CD4-positive, alpha-beta memory T cell (primary cell): Measurements from ENCODE around the gene CCL13. TPM values are rescaled to one million over a fixed set of nuclear protein-coding genes. Genes with fewer than 3 reads are reported as not detected.

Experiments
- CTCF ChIA-PET: fragments of 350-600 bp; sonication (Branson Sonifier 250); formaldehyde crosslinking; loops from one replicate; lab custom pipeline; 2021; ENCODE audit warnings: inconsistent platforms; ENCODE audit not compliant: partially characterized antibody; lab: Charles Lee
- POLR2A ChIA-PET: fragments of 350-600 bp; sonication (Branson Sonifier 250); formaldehyde crosslinking; loops from one replicate; lab custom pipeline; 2021; ENCODE audit not compliant: partially characterized antibody; lab: Charles Lee
- DNase-seq, 5 donors: peaks; one replicate each; pipeline versions ENCODE4 v3.0.0 to v3.0.0-alpha.2; 2020 to 2022; ENCODE audit warnings: mixed read lengths in 1 of 5
- H3K27ac ChIP-seq: one replicate; pipeline ENCODE4 v1.7.0; 2013; ENCODE audit warnings: low read depth, low read length
- H3K27me3 ChIP-seq: 2 replicates; pipeline ENCODE4 v1.7.0; 2013; ENCODE audit warnings: mild to moderate bottlenecking, low read length, moderate library complexity; ENCODE audit not compliant: insufficient read depth
- H3K36me3 ChIP-seq: 2 replicates; pipeline ENCODE4 v1.7.0; 2013; ENCODE audit warnings: mild to moderate bottlenecking, low read length, moderate library complexity; ENCODE audit not compliant: insufficient read depth
- H3K4me1 ChIP-seq: 2 replicates; pipeline ENCODE4 v1.7.0; 2013; ENCODE audit warnings: mild to moderate bottlenecking, low read length, moderate library complexity; ENCODE audit not compliant: insufficient read depth
- H3K4me3 ChIP-seq, 2 donors: one replicate each; pipeline ENCODE4 v1.7.0; 2013; ENCODE audit warnings: low read length in 2 of 2, mild to moderate bottlenecking in 1 of 2
- H3K9me3 ChIP-seq, 2 donors: one replicate each; pipeline ENCODE4 v1.7.0; 2013; ENCODE audit warnings: low read length in 2 of 2, control low read depth in 1 of 2; ENCODE audit not compliant: control insufficient read depth in 1 of 2
- H3K27ac Mint-ChIP-seq, 7 donors: one replicate each; pipeline ENCODE4 v1.8.0; 2020 to 2021; ENCODE audit warnings: mixed read lengths in 7 of 7, mild to moderate bottlenecking in 6 of 7, inconsistent platforms in 3 of 7, moderate library complexity in 3 of 7
- H3K27me3 Mint-ChIP-seq, 2 donors: one replicate each; pipeline ENCODE4 v1.8.0; 2020 to 2021; ENCODE audit warnings: mixed read lengths in 2 of 2
- H3K36me3 Mint-ChIP-seq, 2 donors: one replicate each; pipeline ENCODE4 v1.8.0; 2020 to 2021; ENCODE audit warnings: mixed read lengths in 2 of 2, inconsistent platforms in 1 of 2, mild to moderate bottlenecking in 1 of 2
- H3K4me1 Mint-ChIP-seq, 4 donors: one replicate each; pipeline ENCODE4 v1.8.0; 2020 to 2021; ENCODE audit warnings: mixed read lengths in 4 of 4, mild to moderate bottlenecking in 1 of 4
- H3K4me3 Mint-ChIP-seq, 8 donors: one replicate each; pipeline ENCODE4 v1.8.0; 2020 to 2021; ENCODE audit warnings: mixed read lengths in 8 of 8, mild to moderate bottlenecking in 7 of 8, moderate library complexity in 6 of 8, inconsistent platforms in 3 of 8
- H3K9me3 Mint-ChIP-seq, 8 donors: one replicate each; pipeline ENCODE4 v1.8.0; 2020 to 2021; ENCODE audit warnings: mixed read lengths in 8 of 8, mild to moderate bottlenecking in 5 of 8, inconsistent platforms in 3 of 8, moderate library complexity in 1 of 8
- intact Hi-C: fragments of 100-400 bp; cut with micrococcal nuclease; formaldehyde crosslinking; loops from one replicate; pipeline ENCODE4 v1.15.1; 2023
- polyA plus RNA-seq, 2 donors: library from polyadenylated mRNA; unstranded; fragments of 300-500 nt; fragmentation: Illumina TruSeq; gene quantifications; one replicate each; pipeline ENCODE4 v1.2.3, GENCODE V29; 2021
- total RNA-seq, 2 experiments: library from RNA; stranded (reverse); gene quantifications; one replicate each; pipeline ENCODE4 v1.2.3, GENCODE V29; 2021

Gene CCL13
- total and polyA plus RNA-seq, 4 experiments from 2014 or later, result not detected

- no peaks in the 10 kb centered on the region for H3K9me3 ChIP-seq
- no peaks in the 10 kb centered on the region for H3K36me3 Mint-ChIP-seq
- peaks cover 4 to 8% (median 5%) of the 10 kb centered on the region in 4 donors for H3K4me1 Mint-ChIP-seq
- ChIA-PET CTCF (no interaction called here), POLR2A (no interaction called here)
- no peaks in the 10 kb centered on the region for H3K4me1 ChIP-seq
- H3K4me3 ChIP-seq, result no peak overlapping the region
- no peak overlapping the region for H3K4me3 Mint-ChIP-seq
- intact Hi-C loops, result no loop called here
- no peaks in the 10 kb centered on the region for H3K9me3 Mint-ChIP-seq
- no peak for DNase-seq
- no peak overlapping the region for H3K27ac ChIP-seq
- H3K27me3 ChIP-seq, result no peaks in the 10 kb centered on the region
- H3K27me3 Mint-ChIP-seq, result peaks cover 0 to 4% of the 10 kb centered on the region in 2 donors
- H3K27ac Mint-ChIP-seq, result no peak overlapping the region
- H3K36me3 ChIP-seq, result no peaks in the 10 kb centered on the region
Observed at GRCh38 chr17:34375426-34375997, 19.2 kb downstream of the CCL13 start.

GRCh38 chr17:34377078-34377823 is 21.0 kb downstream of the CCL13 start:
- Mint-ChIP-seq H3K9me3 (no peaks in the 10 kb centered on the region), H3K4me1 (peaks cover 4 to 8% (median 5%) of the 10 kb centered on the region in 4 donors), H3K4me3 (no peak overlapping the region), H3K27me3 (peaks cover 0 to 7% of the 10 kb centered on the region in 2 donors), H3K27ac (no peak overlapping the region), H3K36me3 (no peaks in the 10 kb centered on the region)
- intact Hi-C loops, result no loop called here
- H3K27me3 ChIP-seq, result no peaks in the 10 kb centered on the region
- no peaks in the 10 kb centered on the region for H3K36me3 ChIP-seq
- CTCF ChIA-PET, result interaction anchor here (1.6 kb wide), 1 partner anchor 16 kb away, joined by 3 read pairs; no protein-coding TSS in a partner anchor
- H3K4me3 ChIP-seq, result no peak overlapping the region
- H3K4me1 ChIP-seq, result no peaks in the 10 kb centered on the region
- no peaks in the 10 kb centered on the region for H3K9me3 ChIP-seq
- no peak for DNase-seq
- no peak overlapping the region for H3K27ac ChIP-seq
- POLR2A ChIA-PET, result no interaction called here

DNA sequence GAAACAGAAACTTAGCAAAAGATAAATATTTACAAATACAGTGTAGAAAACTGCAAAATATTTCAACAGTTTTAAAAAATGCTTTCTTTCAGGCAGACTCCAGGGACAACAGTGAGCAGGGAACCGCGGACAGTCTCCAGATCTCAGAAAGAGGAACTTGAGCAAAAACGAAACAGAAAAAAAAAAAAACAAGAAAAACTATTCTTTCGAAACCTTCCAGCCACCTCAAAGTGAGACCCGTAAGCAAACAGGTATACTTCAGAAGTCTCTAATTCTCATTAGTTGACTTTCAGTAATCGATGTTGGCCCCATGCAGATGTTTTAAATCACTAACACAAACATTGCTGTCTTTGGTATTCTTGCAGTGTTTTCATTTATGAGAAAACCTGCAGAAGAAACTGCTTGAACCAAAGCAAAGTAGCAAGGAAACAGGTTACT is 22.4 kb downstream of the CCL13 start:
- H3K4me1 ChIP-seq, result no peaks in the 10 kb centered on the region
- Mint-ChIP-seq H3K27me3 (peaks cover 0 to 7% of the 10 kb centered on the region in 2 donors), H3K27ac (peak overlapping the region in 2 of 7 donors; percentile 11 to 43), H3K36me3 (no peaks in the 10 kb centered on the region), H3K4me3 (peak overlapping the region in 6 of 8 donors; percentile 9 to 75 (median 26)), H3K9me3 (no peaks in the 10 kb centered on the region), H3K4me1 (peaks cover 4 to 10% (median 7%) of the 10 kb centered on the region in 4 donors)
- DNase-seq, result no peak
- no peaks in the 10 kb centered on the region for H3K9me3 ChIP-seq
- H3K4me3 ChIP-seq, result no peak overlapping the region
- no peaks in the 10 kb centered on the region for H3K36me3 ChIP-seq
- ChIA-PET POLR2A (no interaction called here), CTCF (interaction anchor here (1.6 kb wide), 1 partner anchor 18 kb away, joined by 3 read pairs; no protein-coding TSS in a partner anchor)
- H3K27me3 ChIP-seq, result no peaks in the 10 kb centered on the region
- intact Hi-C loops, result no loop called here
- H3K27ac ChIP-seq, result no peak overlapping the region

DNA sequence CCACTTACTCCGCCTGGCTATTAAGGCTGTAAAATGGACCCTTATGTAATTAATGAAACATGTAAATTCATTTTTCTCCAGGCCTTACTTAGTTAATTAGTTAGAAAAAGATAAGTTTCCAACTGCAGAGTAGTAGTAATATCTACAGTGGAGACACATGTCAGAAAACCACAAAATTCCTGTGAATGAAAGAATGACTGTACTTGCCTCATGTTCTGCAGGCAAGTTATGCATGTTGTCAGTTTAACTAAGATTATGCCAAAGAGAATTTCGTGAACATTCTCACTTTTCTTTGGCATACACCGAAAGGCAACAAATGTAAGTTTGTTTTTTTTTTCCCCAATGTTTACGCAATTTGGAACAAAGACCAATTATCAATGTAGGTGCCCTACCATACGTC is 23.6 kb downstream of the CCL13 start:
- POLR2A ChIA-PET, result no interaction called here
- Mint-ChIP-seq H3K9me3 (no peaks in the 10 kb centered on the region), H3K4me3 (no peak overlapping the region), H3K27ac (no peak overlapping the region), H3K27me3 (peaks cover under 1 to 7% of the 10 kb centered on the region in 2 donors), H3K36me3 (no peaks in the 10 kb centered on the region), H3K4me1 (peaks cover 4 to 10% (median 7%) of the 10 kb centered on the region in 4 donors)
- DNase-seq, result no peak
- H3K27me3 ChIP-seq, result no peaks in the 10 kb centered on the region
- intact Hi-C loops, result no loop called here
- H3K4me3 ChIP-seq, result no peak overlapping the region
- no peaks in the 10 kb centered on the region for H3K4me1 ChIP-seq
- no peaks in the 10 kb centered on the region for H3K36me3 ChIP-seq
- no peaks in the 10 kb centered on the region for H3K9me3 ChIP-seq
- H3K27ac ChIP-seq, result no peak overlapping the region
- CTCF ChIA-PET, result no interaction called here

- DNase-seq, result no peak
- Histone ChIP-seq H3K4me1 (no peaks in the 10 kb centered on the region), H3K36me3 (no peaks in the 10 kb centered on the region), H3K27ac (no peak overlapping the region), H3K4me3 (no peak overlapping the region), H3K27me3 (no peaks in the 10 kb centered on the region), H3K9me3 (no peaks in the 10 kb centered on the region)
- POLR2A ChIA-PET, result no interaction called here
- Mint-ChIP-seq H3K4me1 (peaks cover 4 to 10% (median 9%) of the 10 kb centered on the region in 4 donors), H3K27me3 (peaks cover 6 to 8% of the 10 kb centered on the region in 2 donors), H3K27ac (peak overlapping the region in 1 of 7 donors; percentile 56), H3K36me3 (no peaks in the 10 kb centered on the region), H3K9me3 (no peaks in the 10 kb centered on the region), H3K4me3 (no peak overlapping the region)
- intact Hi-C loops, result no loop called here
- CTCF ChIA-PET, result no interaction called here
Observed at GRCh38 chr17:34382621-34383124, 26.4 kb downstream of the CCL13 start.

- no peaks in the 10 kb centered on the region for H3K36me3 Mint-ChIP-seq
- no peak overlapping the region for H3K4me3 Mint-ChIP-seq
- no peaks in the 10 kb centered on the region for H3K9me3 Mint-ChIP-seq
- H3K4me1 ChIP-seq, result no peaks in the 10 kb centered on the region
- no peak overlapping the region for H3K4me3 ChIP-seq
- H3K27ac Mint-ChIP-seq, result no peak overlapping the region
- ChIA-PET CTCF (interaction anchor here (1.5 kb wide), 1 partner anchor 22 kb away, joined by 3 read pairs; no protein-coding TSS in a partner anchor), POLR2A (no interaction called here)
- intact Hi-C loops, result no loop called here
- H3K9me3 ChIP-seq, result no peaks in the 10 kb centered on the region
- H3K4me1 Mint-ChIP-seq, result peaks cover 4 to 10% (median 9%) of the 10 kb centered on the region in 4 donors
- no peak overlapping the region for H3K27ac ChIP-seq
- H3K27me3 ChIP-seq, result no peaks in the 10 kb centered on the region
- DNase-seq, result no peak
- H3K36me3 ChIP-seq, result no peaks in the 10 kb centered on the region
- peaks cover 6 to 8% of the 10 kb centered on the region in 2 donors for H3K27me3 Mint-ChIP-seq
Observed at GRCh38 chr17:34383216-34383615, 26.9 kb downstream of the CCL13 start.

DNA sequence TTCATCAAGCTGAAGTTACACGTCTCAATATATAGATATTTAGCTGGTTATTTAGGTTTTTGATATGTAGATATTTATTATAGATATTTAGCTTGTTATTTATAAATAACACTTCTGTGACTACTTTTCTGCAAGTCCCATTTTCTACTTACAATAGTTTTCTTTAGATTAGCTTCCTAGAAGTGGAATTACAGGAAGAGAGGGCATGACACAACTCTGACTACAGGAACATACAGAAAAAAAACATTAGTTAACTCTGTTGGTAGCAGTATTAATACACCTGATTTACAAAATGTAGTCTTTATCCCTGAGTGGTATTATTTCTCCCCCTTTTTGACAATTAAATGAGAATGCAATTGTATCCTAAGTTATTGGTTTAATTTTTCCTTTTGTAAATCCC is 28.0 kb downstream of the CCL13 start:
- no peak overlapping the region for H3K4me3 ChIP-seq
- H3K9me3 Mint-ChIP-seq, result no peaks in the 10 kb centered on the region
- peaks cover 6 to 8% of the 10 kb centered on the region in 2 donors for H3K27me3 Mint-ChIP-seq
- no peak for DNase-seq
- no peak overlapping the region for H3K27ac Mint-ChIP-seq
- intact Hi-C loops, result no loop called here
- no peaks in the 10 kb centered on the region for H3K36me3 Mint-ChIP-seq
- H3K4me1 ChIP-seq, result no peaks in the 10 kb centered on the region
- no peaks in the 10 kb centered on the region for H3K36me3 ChIP-seq
- H3K27ac ChIP-seq, result no peak overlapping the region
- no peak overlapping the region for H3K4me3 Mint-ChIP-seq
- ChIA-PET CTCF (interaction anchor here (1.5 kb wide), 1 partner anchor 23 kb away, joined by 3 read pairs; no protein-coding TSS in a partner anchor), POLR2A (no interaction called here)
- H3K27me3 ChIP-seq, result no peaks in the 10 kb centered on the region
- peaks cover 0 to 11% (median 3%) of the 10 kb centered on the region in 4 donors for H3K4me1 Mint-ChIP-seq
- no peaks in the 10 kb centered on the region for H3K9me3 ChIP-seq
